CD4-positive, alpha-beta T cell treated with Interleukin-17A for 1 hour (primary cell): Measurements from ENCODE around the gene DLG1.
"Not testable (repeated sequence)": the region's sequence is repeated elsewhere in the genome, so short reads cannot be mapped to it uniquely, and the experiment has no call there.

ENCODE experiments used
- DNase-seq: peaks from one replicate; pipeline ENCODE4 v3.0.0-alpha.2; 2020

The DLG1 gene

GRCh38 chr3:197283045-197283444 lies 15.4 kb downstream of the DLG1 start:
- DNase-seq, result no peak

- no peak for DNase-seq
Measured at GRCh38 chr3:197281849-197282248, 16.6 kb downstream of the DLG1 start.

GRCh38 chr3:197280156-197280555 lies 18.3 kb downstream of the DLG1 start:
- DNase-seq, result no peak

GRCh38 chr3:197278933-197279332 lies 19.5 kb downstream of the DLG1 start:
- DNase-seq, result no peak

- DNase-seq, result not testable (repeated sequence)
Measured at GRCh38 chr3:197276808-197277207, 21.6 kb downstream of the DLG1 start.

- DNase-seq, result no peak
Measured at GRCh38 chr3:197270558-197271317, 27.7 kb downstream of the DLG1 start.

GRCh38 chr3:197269024-197269423 lies 29.4 kb downstream of the DLG1 start:
- no peak for DNase-seq

GRCh38 chr3:197268294-197268693 lies 30.1 kb downstream of the DLG1 start:
- no peak for DNase-seq

- no peak for DNase-seq
Measured at GRCh38 chr3:197266331-197266730, 32.1 kb downstream of the DLG1 start.

- DNase-seq, result no peak
Measured at GRCh38 chr3:197262709-197263108, 35.7 kb downstream of the DLG1 start.

GRCh38 chr3:197261164-197261509 lies 37.3 kb downstream of the DLG1 start:
- DNase-seq, result no peak

GRCh38 chr3:197260491-197261163 lies 37.8 kb downstream of the DLG1 start:
- DNase-seq, result no peak

- DNase-seq, result no peak
Measured at GRCh38 chr3:197259096-197259495, 39.3 kb downstream of the DLG1 start.

- no peak for DNase-seq
Measured at GRCh38 chr3:197258168-197258755, 40.1 kb downstream of the DLG1 start.

- DNase-seq, result no peak
Measured at GRCh38 chr3:197257711-197258110, 40.7 kb downstream of the DLG1 start.

GRCh38 chr3:197256836-197257444 lies 41.5 kb downstream of the DLG1 start:
- peak; percentile 69 for DNase-seq

GRCh38 chr3:197256104-197256503 lies 42.3 kb downstream of the DLG1 start:
- DNase-seq, result no peak

GRCh38 chr3:197253238-197253947 lies 45.0 kb downstream of the DLG1 start:
- DNase-seq, result peak; percentile 4

GRCh38 chr3:197249542-197249941 lies 48.9 kb downstream of the DLG1 start:
- no peak for DNase-seq

GRCh38 chr3:197248341-197248740 lies 50.1 kb downstream of the DLG1 start:
- no peak for DNase-seq

GRCh38 chr3:197244751-197245150 lies 53.7 kb downstream of the DLG1 start:
- DNase-seq, result no peak

- DNase-seq, result no peak
Measured at GRCh38 chr3:197242784-197243432, 55.5 kb downstream of the DLG1 start.

GRCh38 chr3:197241173-197241572 lies 57.2 kb downstream of the DLG1 start:
- no peak for DNase-seq
